Upper lobe of left lung (tissue), 6 donors: Measurements from ENCODE around the gene ACRBP. TPM values are rescaled to one million over a fixed set of nuclear protein-coding genes. Genes with fewer than 3 reads are reported as not detected.
A peak's percentile ranks its signal among the peaks of the same experiment; 100 is the strongest.

Experiments used
- ATAC-seq, 2 donors: fragments of 200-7000 bp; cut with Tn5 transposase; one replicate each; pipeline ENCODE4 v1.9.1; 2022; ENCODE audit warnings: mild to moderate bottlenecking in 2 of 2, moderate library complexity in 2 of 2; ENCODE audit not compliant: low FRiP score in 2 of 2
- DNase-seq, 2 donors: peaks; one replicate each; pipeline ENCODE4 v3.0.0-alpha.2; 2019 to 2020
- H3K27ac ChIP-seq, 4 donors: fragments of 200-600 bp; sonication (generic); one replicate each; pipeline ENCODE4 v1.5.1; 2016 to 2019
- H3K27me3 ChIP-seq, 4 donors: fragments of 200-600 bp; sonication (generic); one replicate each; pipeline ENCODE4 v1.5.1; 2017 to 2019
- H3K36me3 ChIP-seq, 4 donors: fragments of 200-600 bp; sonication (generic); one replicate each; pipeline ENCODE4 v1.5.1; 2016 to 2019
- H3K4me1 ChIP-seq, 4 donors: fragments of 200-600 bp; sonication (generic); one replicate each; pipeline ENCODE4 v1.5.1; 2018 to 2019
- H3K4me3 ChIP-seq, 4 donors: fragments of 200-600 bp; sonication (generic); one replicate each; pipeline ENCODE4 v1.5.1; 2017 to 2019; ENCODE audit warnings: mild to moderate bottlenecking in 2 of 4, moderate library complexity in 1 of 4
- H3K9me3 ChIP-seq, 4 donors: fragments of 200-600 bp; sonication (generic); one replicate each; pipeline ENCODE4 v1.5.1; 2018 to 2019
- EP300 ChIP-seq, 4 donors: sonication (generic); formaldehyde crosslinking; IDR thresholded peaks; one replicate each; pipeline ENCODE4 v1.5.1; 2017; ENCODE audit warnings: antibody characterized with exemption in 4 of 4, control low read depth in 2 of 4
- POLR2A ChIP-seq, 4 donors: fragments of 450-650 bp; IDR thresholded peaks; one replicate each; pipeline ENCODE4 v1.5.1; 2016 to 2017; ENCODE audit warnings: antibody characterized with exemption in 4 of 4, mild to moderate bottlenecking in 2 of 4
- POLR2AphosphoS5 ChIP-seq, 2 donors: sonication (generic); formaldehyde crosslinking; IDR thresholded peaks; one replicate each; pipeline ENCODE4 v1.5.1; 2017; ENCODE audit warnings: antibody characterized with exemption in 2 of 2
- WGBS, 2 donors: methylation state at CpG; one replicate each; pipeline ENCODE4 v1.1.5; 2017 to 2018; 5-methylcytosine and 5-hydroxymethylcytosine counted together
- total RNA-seq, 6 donors: library from RNA; depleted of rRNA in 4 of 6; stranded (reverse); fragments of >200 nt in 4 of 6; gene quantifications; one replicate each; pipeline versions ENCODE4 v1.1.0 to v1.2.1, GENCODE V29; 2016 to 2021
- TF ChIP-seq, protein P1 (sequence below), 6 experiments: fragments of 450-650 bp in 4 of 6; fragments of 200-600 bp in 2 of 6; sonication (generic) in 2 of 6; IDR thresholded peaks; one replicate each; pipeline ENCODE4 v1.5.1; 2016 to 2019; ENCODE audit warnings: antibody characterized with exemption in 6 of 6
- donor health status: DM: no; HTN: no; CAD: no; lungs with moderate emphysema.
- donor health status: DM: no; HTN: yes; CAD: no; lungs with severe emphysema.

The ACRBP gene
- total RNA-seq, 6 donors from 2014 or later = 1.8 to 12.6 (median 5.9) TPM

DNA sequence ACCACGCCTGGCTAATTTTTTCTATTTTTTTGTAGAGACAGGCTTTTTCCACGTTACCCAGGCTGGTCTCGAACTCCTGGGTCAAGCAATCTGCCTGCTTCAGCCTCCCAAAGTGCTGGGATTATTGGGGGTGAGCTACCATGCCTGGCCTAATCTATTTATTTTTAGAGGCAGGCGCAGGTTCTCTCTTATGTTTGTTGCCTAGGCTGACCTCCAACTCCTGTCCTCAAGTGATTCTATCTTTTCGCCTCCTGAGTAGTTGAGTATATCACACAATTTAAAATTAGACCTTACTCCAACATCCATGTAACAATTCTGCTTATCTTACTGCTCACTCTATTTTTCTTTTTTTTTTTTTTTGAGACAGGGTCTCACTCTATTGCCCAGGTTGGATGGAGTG is 6.8 kb upstream of the ACRBP start:
- Histone ChIP-seq H3K9me3 (no peaks in the 10 kb centered on the region), H3K4me1 (no peaks in the 10 kb centered on the region), H3K36me3 (peaks cover 32 to 89% (median 74%) of the 10 kb centered on the region in 4 donors), H3K27me3 (no peaks in the 10 kb centered on the region), H3K27ac (no peak overlapping the region), H3K4me3 (no peak overlapping the region)
- TF ChIP-seq, protein P1, sequence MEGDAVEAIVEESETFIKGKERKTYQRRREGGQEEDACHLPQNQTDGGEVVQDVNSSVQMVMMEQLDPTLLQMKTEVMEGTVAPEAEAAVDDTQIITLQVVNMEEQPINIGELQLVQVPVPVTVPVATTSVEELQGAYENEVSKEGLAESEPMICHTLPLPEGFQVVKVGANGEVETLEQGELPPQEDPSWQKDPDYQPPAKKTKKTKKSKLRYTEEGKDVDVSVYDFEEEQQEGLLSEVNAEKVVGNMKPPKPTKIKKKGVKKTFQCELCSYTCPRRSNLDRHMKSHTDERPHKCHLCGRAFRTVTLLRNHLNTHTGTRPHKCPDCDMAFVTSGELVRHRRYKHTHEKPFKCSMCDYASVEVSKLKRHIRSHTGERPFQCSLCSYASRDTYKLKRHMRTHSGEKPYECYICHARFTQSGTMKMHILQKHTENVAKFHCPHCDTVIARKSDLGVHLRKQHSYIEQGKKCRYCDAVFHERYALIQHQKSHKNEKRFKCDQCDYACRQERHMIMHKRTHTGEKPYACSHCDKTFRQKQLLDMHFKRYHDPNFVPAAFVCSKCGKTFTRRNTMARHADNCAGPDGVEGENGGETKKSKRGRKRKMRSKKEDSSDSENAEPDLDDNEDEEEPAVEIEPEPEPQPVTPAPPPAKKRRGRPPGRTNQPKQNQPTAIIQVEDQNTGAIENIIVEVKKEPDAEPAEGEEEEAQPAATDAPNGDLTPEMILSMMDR (IDR thresholded peaks at IDR 0.05) = no peak
- TF ChIP-seq POLR2A (IDR thresholded peaks at IDR 0.05) = no peak
- no peak for TF ChIP-seq POLR2AphosphoS5 (IDR thresholded peaks at IDR 0.05)
- no peak for TF ChIP-seq EP300 (IDR thresholded peaks at IDR 0.05)
- 94 to 95% methylated on average over 5 of the region's 5 CpGs for WGBS, 2 donors
- no peak for DNase-seq
- ATAC-seq = no peak

DNA sequence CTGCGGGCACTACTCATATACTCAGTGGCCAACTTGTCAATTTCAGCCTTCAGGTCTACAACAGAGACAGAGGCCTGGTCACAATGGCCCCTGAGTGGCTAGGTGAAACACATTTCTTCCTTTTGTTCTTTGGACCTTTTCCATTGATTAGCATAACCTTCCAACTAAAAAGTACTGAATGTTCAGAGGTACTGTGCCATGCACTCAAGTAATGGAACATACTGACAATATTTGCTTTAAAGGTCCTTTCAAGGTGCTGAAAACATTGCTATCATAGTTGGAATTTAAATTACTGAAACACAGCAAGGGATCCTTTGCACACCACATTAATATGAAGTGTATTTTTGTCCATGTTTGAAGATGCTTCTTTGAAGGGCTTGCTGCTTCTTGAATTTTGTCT is 6.1 kb upstream of the ACRBP start:
- Histone ChIP-seq H3K9me3 (no peaks in the 10 kb centered on the region), H3K27me3 (no peaks in the 10 kb centered on the region), H3K36me3 (peaks cover 32 to 91% (median 76%) of the 10 kb centered on the region in 4 donors), H3K4me3 (no peak overlapping the region), H3K27ac (no peak overlapping the region), H3K4me1 (no peaks in the 10 kb centered on the region)
- no peak for TF ChIP-seq POLR2A (IDR thresholded peaks at IDR 0.05)
- ATAC-seq = no peak
- no peak for DNase-seq
- 100% methylated on average over 1 of the region's 1 CpG for WGBS, 2 donors

DNA sequence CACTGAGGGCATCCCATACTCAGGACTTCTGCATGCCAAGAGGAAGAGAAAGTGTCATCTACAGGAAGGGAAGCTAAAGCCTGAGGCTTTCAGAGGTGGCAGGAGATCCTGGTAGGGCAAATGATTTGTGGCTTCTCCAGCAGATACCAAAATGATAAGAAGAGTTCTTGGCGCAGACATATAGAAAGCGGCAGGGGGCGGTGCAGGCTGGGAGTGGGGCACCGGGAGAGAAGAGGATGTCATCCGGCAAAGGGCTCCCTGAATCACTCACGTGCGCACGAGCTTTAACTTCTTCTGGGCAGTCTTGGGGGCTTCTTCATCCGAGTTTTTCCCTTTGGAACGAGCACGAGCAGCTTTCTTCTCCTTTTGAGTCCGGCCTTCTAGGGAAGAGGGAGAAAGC is 5.2 kb upstream of the ACRBP start:
- peaks cover 0 to 3% (median 2%) of the 10 kb centered on the region in 4 donors for H3K4me1 ChIP-seq
- no peaks in the 10 kb centered on the region for H3K27me3 ChIP-seq
- TF ChIP-seq, protein P1 (IDR thresholded peaks at IDR 0.05) = no peak
- TF ChIP-seq POLR2AphosphoS5 (IDR thresholded peaks at IDR 0.05) = no peak
- no peak overlapping the region for H3K4me3 ChIP-seq
- 91 to 93% methylated on average over 12 of the region's 12 CpGs for WGBS, 2 donors
- no peaks in the 10 kb centered on the region for H3K9me3 ChIP-seq
- ATAC-seq (no peak), DNase-seq (no peak)
- H3K36me3 ChIP-seq = peaks cover 32 to 86% (median 75%) of the 10 kb centered on the region in 4 donors
- H3K27ac ChIP-seq = no peak overlapping the region

DNA sequence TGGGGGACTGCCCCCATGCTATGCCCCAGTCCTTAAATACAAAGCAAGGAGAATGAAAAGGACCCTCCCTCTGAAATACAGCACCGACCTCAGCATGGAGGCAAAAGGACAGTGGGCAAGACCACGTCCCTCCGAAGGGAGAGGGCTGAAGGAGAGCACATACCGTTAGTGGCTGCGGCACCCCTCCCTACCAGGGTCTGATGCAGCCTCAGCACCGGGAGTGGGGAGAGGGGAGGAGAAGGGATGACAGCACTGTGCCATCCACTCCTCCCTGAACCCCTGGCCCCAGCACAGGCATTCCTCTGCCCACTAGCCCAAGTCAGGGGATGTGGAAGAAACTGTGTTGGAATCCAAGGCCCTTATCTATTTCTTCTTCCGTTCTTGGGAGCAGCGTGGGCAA is 3.6 kb upstream of the ACRBP start:
- no peaks in the 10 kb centered on the region for H3K9me3 ChIP-seq
- peaks cover 23 to 71% (median 62%) of the 10 kb centered on the region in 4 donors for H3K36me3 ChIP-seq
- H3K4me3 ChIP-seq = no peak overlapping the region
- WGBS, 2 donors = 91 to 93% methylated on average over 7 to 8 of the region's 8 CpGs
- no peaks in the 10 kb centered on the region for H3K27me3 ChIP-seq
- H3K4me1 ChIP-seq = peaks cover 6 to 12% (median 10%) of the 10 kb centered on the region in 4 donors
- ATAC-seq (no peak), DNase-seq (no peak)
- no peak for TF ChIP-seq POLR2AphosphoS5 (IDR thresholded peaks at IDR 0.05)
- TF ChIP-seq, protein P1 (IDR thresholded peaks at IDR 0.05) = no peak
- H3K27ac ChIP-seq = no peak overlapping the region

DNA sequence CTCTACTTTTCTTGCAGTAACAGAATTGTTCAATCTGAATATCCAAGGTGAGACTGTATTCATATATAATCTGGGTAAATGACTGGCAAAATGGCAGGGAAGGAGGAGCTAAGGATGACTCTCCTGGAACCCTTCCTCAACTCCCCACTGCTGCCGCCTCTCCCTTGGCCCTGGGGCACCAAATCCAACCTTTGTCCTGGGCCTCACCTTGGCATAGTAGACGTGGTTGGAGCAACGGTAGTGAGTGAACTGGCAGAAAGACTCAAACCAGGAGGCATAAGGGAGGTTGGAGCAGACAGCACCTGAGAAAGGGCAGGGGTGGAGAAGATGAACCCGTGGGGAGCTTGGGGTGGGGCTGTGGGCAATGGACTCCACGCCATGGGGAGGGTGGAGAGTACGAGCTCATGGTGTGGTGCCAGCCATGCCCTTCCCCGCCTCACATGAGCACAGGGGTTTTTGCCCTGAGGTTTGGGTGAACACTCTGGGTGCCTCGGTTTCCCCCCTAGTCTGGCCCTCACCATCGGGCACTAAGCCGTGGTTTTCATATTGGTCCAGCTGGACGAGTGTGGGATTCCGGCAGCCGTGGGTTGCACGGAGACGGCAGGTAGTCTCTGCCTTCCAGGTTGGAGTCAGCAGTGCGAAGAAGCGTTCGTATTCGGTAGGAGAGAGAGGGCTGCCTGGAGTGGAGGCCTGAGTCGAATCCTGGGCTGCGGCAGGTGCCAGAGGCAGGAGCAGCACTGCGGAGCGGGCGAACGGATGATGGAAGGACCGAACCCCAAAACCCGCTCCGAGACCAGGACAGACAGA is 753 bp downstream of the ACRBP start:
- peak overlapping the region in 3 of 4 donors; percentile 33 to 78 (median 55) for H3K27ac ChIP-seq

DNA sequence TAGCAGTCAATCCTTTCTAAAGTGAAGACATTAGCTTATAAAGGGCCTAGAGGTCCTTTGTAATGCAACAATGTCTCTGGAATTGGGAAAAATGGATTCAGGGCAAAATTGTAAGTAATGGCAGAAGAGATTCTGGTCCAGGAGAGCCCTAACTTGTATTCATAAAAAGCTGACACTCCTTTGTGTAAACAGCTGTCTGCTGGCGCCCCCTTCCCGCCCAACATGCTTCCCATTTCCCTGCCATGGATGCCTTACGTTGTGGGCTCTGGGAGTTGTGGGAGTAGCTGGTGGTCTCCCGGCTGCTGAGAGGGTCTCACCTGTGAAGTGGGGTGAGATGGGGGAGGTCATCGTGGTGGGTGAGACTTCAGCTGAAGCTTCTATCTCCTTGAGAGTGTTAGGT is 2.3 kb downstream of the ACRBP start:
- 53 to 59% methylated on average over 4 to 5 of the region's 5 CpGs for WGBS, 2 donors
- TF ChIP-seq POLR2A (IDR thresholded peaks at IDR 0.05) (no peak), EP300 (IDR thresholded peaks at IDR 0.05) (no peak), POLR2AphosphoS5 (IDR thresholded peaks at IDR 0.05) (no peak)
- TF ChIP-seq, protein P1 (IDR thresholded peaks at IDR 0.05) = no peak
- no peaks in the 10 kb centered on the region for H3K9me3 ChIP-seq
- ATAC-seq (no peak), DNase-seq (no peak)
- peak overlapping the region; percentile 45 to 77 (median 65) for H3K27ac ChIP-seq
- H3K36me3 ChIP-seq = peaks cover 0 to 19% (median 11%) of the 10 kb centered on the region in 4 donors
- no peaks in the 10 kb centered on the region for H3K27me3 ChIP-seq
- H3K4me3 ChIP-seq = no peak overlapping the region
- H3K4me1 ChIP-seq = peaks cover 6 to 26% (median 17%) of the 10 kb centered on the region in 4 donors

More for the DNA sequence above, 753 bp downstream of the ACRBP start:
- 71 to 74% methylated on average over 27 to 28 of the region's 28 CpGs for WGBS, 2 donors
- no peak for DNase-seq
- H3K4me1 ChIP-seq = peaks cover 6 to 26% (median 17%) of the 10 kb centered on the region in 4 donors
- no peak for ATAC-seq
- TF ChIP-seq EP300 (IDR thresholded peaks at IDR 0.05) = no peak
- H3K9me3 ChIP-seq = no peaks in the 10 kb centered on the region
- no peaks in the 10 kb centered on the region for H3K27me3 ChIP-seq
- peak overlapping the region in 3 of 4 donors; percentile 37 to 58 (median 51) for H3K4me3 ChIP-seq
- peaks cover 13 to 35% (median 26%) of the 10 kb centered on the region in 4 donors for H3K36me3 ChIP-seq
